ENCODE data around the gene DIS3L2.

GRCh38 chr2:232286001-232286868 lies 324.7 kb downstream of the DIS3L2 start:
- TF ChIP-seq, protein P1, sequence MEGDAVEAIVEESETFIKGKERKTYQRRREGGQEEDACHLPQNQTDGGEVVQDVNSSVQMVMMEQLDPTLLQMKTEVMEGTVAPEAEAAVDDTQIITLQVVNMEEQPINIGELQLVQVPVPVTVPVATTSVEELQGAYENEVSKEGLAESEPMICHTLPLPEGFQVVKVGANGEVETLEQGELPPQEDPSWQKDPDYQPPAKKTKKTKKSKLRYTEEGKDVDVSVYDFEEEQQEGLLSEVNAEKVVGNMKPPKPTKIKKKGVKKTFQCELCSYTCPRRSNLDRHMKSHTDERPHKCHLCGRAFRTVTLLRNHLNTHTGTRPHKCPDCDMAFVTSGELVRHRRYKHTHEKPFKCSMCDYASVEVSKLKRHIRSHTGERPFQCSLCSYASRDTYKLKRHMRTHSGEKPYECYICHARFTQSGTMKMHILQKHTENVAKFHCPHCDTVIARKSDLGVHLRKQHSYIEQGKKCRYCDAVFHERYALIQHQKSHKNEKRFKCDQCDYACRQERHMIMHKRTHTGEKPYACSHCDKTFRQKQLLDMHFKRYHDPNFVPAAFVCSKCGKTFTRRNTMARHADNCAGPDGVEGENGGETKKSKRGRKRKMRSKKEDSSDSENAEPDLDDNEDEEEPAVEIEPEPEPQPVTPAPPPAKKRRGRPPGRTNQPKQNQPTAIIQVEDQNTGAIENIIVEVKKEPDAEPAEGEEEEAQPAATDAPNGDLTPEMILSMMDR (IDR thresholded peaks at IDR 0.05 in 4 of 5, conservative IDR thresholded peaks at IDR 0.05 in 1 of 5) = no peak
- no peak for TF ChIP-seq POLR2A (IDR thresholded peaks at IDR 0.05)

Measured in gastrocnemius medialis (tissue), 4 donors.